Glomerular visceral epithelial cell (primary cell): ENCODE data around the gene SVBP.
"Not testable (repeated sequence)": the region's sequence is repeated elsewhere in the genome, so short reads cannot be mapped to it uniquely, and the experiment has no call there.

Source experiments
- DNase-seq: peaks from one replicate; pipeline ENCODE4 v3.0.0-alpha.2; 2016; ENCODE audit errors: extremely low spot score

The SVBP gene

GRCh38 chr1:42841440-42842147, 24.4 kb upstream of the SVBP start:
- no peak for DNase-seq

- DNase-seq: no peak
Measured at GRCh38 chr1:42841010-42841409, 23.8 kb upstream of the SVBP start.

- no peak for DNase-seq
Measured at GRCh38 chr1:42838482-42839190, 21.4 kb upstream of the SVBP start.

- DNase-seq: no peak
Measured at GRCh38 chr1:42837709-42838108, 20.5 kb upstream of the SVBP start.

- no peak for DNase-seq
Measured at GRCh38 chr1:42835422-42835821, 18.2 kb upstream of the SVBP start.

GRCh38 chr1:42834803-42835202, 17.6 kb upstream of the SVBP start:
- DNase-seq: no peak

- DNase-seq: no peak
Measured at GRCh38 chr1:42833981-42834380, 16.8 kb upstream of the SVBP start.

GRCh38 chr1:42832641-42833240, 15.5 kb upstream of the SVBP start:
- DNase-seq: no peak

- no peak for DNase-seq
Measured at GRCh38 chr1:42831273-42831672, 14.1 kb upstream of the SVBP start.

- no peak for DNase-seq
Measured at GRCh38 chr1:42830631-42831030, 13.4 kb upstream of the SVBP start.

GRCh38 chr1:42825036-42825851, 8.0 kb upstream of the SVBP start:
- DNase-seq: no peak

GRCh38 chr1:42824481-42825035, 7.4 kb upstream of the SVBP start:
- DNase-seq: no peak

GRCh38 chr1:42822800-42823392, 5.7 kb upstream of the SVBP start:
- no peak for DNase-seq

- DNase-seq: no peak
Measured at GRCh38 chr1:42821690-42822089, 4.5 kb upstream of the SVBP start.

GRCh38 chr1:42820813-42821212, 3.6 kb upstream of the SVBP start:
- no peak for DNase-seq

- DNase-seq: no peak
Measured at GRCh38 chr1:42817976-42818375, 779 bp upstream of the SVBP start.

GRCh38 chr1:42817440-42817767, 207 bp upstream of the SVBP start:
- DNase-seq: no peak

- DNase-seq: no peak
Measured at GRCh38 chr1:42815941-42816584, 1.1 kb downstream of the SVBP start.

- DNase-seq: not testable (repeated sequence)
Measured at GRCh38 chr1:42814815-42815214, 2.4 kb downstream of the SVBP start.

GRCh38 chr1:42807056-42807668, 10.0 kb downstream of the SVBP start:
- DNase-seq: no peak

- no peak for DNase-seq
Measured at GRCh38 chr1:42806593-42806992, 10.6 kb downstream of the SVBP start.
